ENCODE measurements around the gene NEUROG3.
A peak's percentile ranks its signal among the peaks of the same experiment; 100 is the strongest.

The NEUROG3 gene

DNA sequence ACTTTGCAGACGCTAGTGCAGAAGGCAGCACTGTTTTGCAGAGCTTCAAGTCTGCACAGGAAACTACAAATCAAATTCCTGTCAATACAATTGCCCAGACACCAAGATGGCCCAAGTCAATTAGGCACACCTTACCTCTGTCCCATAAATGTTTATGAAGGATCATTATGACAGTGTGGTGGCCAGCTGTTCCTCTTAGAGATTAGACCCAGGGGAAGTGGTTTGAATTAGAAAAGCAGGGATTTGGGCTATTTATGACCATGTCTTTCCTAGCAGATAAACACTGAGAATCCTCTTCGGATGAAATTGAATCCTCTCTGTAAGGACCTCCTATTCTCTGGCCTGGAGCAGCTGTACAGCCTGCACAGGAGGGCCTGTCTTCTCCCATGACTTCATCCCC, 9.9 kb upstream of the NEUROG3 start:
- H3K4me3 ChIP-seq (ENCODE audit: low read depth, low read length) = no peak overlapping the region
- no peaks in the 10 kb centered on the region for H3K9me3 ChIP-seq (ENCODE audit: control insufficient read depth, insufficient read depth, low read length)
- no peak overlapping the region for H3K9ac ChIP-seq (ENCODE audit: low read depth, low read length)
- peaks cover 89% of the 10 kb centered on the region for H3K27me3 ChIP-seq (ENCODE audit: control insufficient read depth, insufficient read depth, low read length)
- no peak overlapping the region for H3K27ac ChIP-seq (ENCODE audit: low read depth, low read length)
- H3K4me1 ChIP-seq (ENCODE audit: control insufficient read depth, insufficient read depth, low read length) = peaks cover 11% of the 10 kb centered on the region
- H3K36me3 ChIP-seq (ENCODE audit: control insufficient read depth, insufficient read depth, low read length) = no peaks in the 10 kb centered on the region

DNA sequence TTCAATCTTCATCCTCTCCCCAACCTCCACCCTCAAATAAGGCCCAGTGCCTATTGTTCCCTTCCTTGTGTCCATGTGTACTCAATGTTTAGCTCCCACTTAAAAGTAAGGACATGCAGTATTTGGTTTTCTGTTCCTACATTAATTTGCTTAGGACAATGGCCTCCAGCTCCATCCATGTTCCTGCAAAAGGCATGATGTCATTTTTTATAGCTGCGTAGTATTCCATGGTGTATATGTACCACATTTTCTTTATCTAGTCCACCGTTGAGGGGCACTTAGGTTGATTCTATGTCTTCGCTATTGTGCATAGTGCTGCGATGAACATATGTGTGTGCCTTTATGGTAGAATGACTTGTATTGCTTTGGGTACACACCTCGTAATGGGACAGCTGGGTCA, 7.2 kb upstream of the NEUROG3 start:
- no peaks in the 10 kb centered on the region for H3K9me3 ChIP-seq (ENCODE audit: control insufficient read depth, insufficient read depth, low read length)
- no peak overlapping the region for H3K4me3 ChIP-seq (ENCODE audit: low read depth, low read length)
- peaks cover 99% of the 10 kb centered on the region for H3K27me3 ChIP-seq (ENCODE audit: control insufficient read depth, insufficient read depth, low read length)
- H3K27ac ChIP-seq (ENCODE audit: low read depth, low read length) = no peak overlapping the region
- H3K9ac ChIP-seq (ENCODE audit: low read depth, low read length) = no peak overlapping the region
- H3K4me1 ChIP-seq (ENCODE audit: control insufficient read depth, insufficient read depth, low read length) = peaks cover 32% of the 10 kb centered on the region
- H3K36me3 ChIP-seq (ENCODE audit: control insufficient read depth, insufficient read depth, low read length) = no peaks in the 10 kb centered on the region

DNA sequence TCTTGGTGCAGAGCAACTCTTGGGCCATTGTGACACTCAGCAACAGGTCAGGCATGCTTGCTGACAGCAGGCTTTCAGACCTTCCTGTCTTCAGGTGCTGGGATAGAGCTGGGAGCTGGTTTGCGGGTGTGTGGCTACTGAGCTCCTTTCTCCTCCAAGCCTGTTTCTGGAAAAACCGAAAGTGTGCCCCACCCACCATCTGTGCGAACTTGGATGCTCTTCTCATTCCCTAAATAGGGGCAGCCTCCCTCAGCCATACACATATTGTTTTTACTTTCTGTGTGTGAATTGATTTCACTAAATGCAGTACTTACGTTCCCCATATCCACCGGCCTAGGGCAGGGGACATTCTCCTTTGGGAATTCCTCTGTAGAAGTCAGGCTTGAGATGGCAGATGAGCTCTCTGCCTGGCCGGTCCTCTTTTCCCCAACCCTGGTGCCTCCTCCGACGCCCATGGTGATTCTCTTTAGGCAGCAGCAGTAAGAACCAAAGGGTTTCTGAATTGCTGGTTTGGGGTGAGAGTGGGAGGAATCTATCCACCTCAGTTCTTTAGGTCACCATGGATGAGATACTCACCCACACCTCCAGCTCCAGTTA, 6.3 kb upstream of the NEUROG3 start:
- Histone ChIP-seq H3K27ac (ENCODE audit: low read depth, low read length) (no peak overlapping the region), H3K9me3 (ENCODE audit: control insufficient read depth, insufficient read depth, low read length) (no peaks in the 10 kb centered on the region), H3K4me1 (ENCODE audit: control insufficient read depth, insufficient read depth, low read length) (peaks cover 39% of the 10 kb centered on the region), H3K36me3 (ENCODE audit: control insufficient read depth, insufficient read depth, low read length) (no peaks in the 10 kb centered on the region), H3K27me3 (ENCODE audit: control insufficient read depth, insufficient read depth, low read length) (peaks cover 99% of the 10 kb centered on the region), H3K9ac (ENCODE audit: low read depth, low read length) (no peak overlapping the region), H3K4me3 (ENCODE audit: low read depth, low read length) (no peak overlapping the region)

DNA sequence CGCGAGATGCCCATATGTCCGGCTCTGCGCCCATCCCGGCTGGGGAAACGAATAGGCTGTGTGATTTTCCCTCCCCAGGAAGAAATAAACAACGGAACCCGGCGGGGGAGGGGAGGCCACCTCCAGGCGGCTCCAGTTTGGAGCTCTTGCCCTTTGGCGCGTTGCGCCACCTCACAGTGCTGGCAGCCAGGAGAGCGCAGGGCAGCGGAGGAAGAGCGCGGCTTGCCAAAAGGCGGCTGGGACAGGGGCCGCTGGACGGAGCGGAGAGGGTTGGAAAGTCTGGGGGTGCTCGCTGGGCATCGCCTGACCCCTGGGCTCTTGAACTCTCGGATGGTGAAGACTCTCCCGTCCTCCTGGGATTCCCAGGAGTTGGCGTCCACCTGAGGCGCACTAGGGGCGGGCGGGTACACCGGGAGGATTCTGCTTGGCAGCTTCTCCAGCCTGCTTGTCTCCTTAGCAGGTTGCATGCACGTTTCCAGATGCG, 5.3 kb upstream of the NEUROG3 start:
- H3K4me3 ChIP-seq (ENCODE audit: low read depth, low read length) = peak overlapping the region; percentile 54
- peaks cover 99% of the 10 kb centered on the region for H3K27me3 ChIP-seq (ENCODE audit: control insufficient read depth, insufficient read depth, low read length)
- peaks cover 49% of the 10 kb centered on the region for H3K4me1 ChIP-seq (ENCODE audit: control insufficient read depth, insufficient read depth, low read length)
- no peak overlapping the region for H3K9ac ChIP-seq (ENCODE audit: low read depth, low read length)
- no peak overlapping the region for H3K27ac ChIP-seq (ENCODE audit: low read depth, low read length)
- no peaks in the 10 kb centered on the region for H3K9me3 ChIP-seq (ENCODE audit: control insufficient read depth, insufficient read depth, low read length)
- H3K36me3 ChIP-seq (ENCODE audit: control insufficient read depth, insufficient read depth, low read length) = no peaks in the 10 kb centered on the region

DNA sequence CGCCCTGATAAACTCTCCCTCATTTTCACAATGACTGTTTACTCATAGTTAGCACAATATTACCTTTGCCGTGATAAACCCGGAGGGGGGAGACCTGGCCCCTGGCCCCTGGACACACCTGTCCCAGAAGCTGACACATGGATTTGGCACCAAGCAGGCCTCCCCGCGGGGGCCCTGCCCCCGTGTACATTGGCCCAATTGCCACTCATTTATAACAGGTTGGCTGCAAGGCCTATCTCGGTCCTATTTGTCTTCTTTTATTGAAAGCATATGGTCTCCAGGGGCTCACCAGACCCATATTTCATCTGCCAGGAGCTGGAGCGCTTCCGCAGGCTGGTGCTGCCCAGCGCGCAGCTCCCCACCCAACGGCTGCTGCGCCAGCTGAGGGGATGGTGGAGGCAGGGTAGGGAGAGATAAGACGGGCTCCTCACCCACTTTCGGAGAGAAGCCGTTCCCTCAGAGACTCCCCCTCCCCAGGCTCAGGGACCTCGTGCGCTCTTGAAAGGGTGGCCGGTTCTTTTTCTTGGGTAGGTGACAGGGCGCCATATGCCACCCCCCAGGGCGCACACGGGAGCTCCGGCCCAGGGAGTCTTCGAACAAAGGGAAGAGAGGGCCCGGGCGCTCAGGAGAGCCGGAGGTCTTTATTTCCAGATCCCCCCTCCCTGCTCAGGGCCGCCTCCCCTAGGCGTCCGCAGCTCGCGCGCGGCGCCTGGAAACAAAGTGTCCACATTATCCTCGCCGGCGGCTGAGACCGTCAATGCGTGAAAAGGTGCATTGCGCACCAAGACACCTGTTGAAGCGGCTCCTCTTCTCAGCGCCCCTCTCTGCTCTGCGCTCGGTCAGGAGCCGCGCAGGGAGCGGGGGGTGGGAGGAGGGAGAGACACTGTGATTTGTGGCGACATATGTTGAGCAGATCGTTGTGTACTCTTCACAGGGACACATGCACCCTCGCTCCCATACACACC, 4.3 kb upstream of the NEUROG3 start:
- Histone ChIP-seq H3K27me3 (ENCODE audit: control insufficient read depth, insufficient read depth, low read length) (peaks cover 99% of the 10 kb centered on the region), H3K36me3 (ENCODE audit: control insufficient read depth, insufficient read depth, low read length) (no peaks in the 10 kb centered on the region), H3K9me3 (ENCODE audit: control insufficient read depth, insufficient read depth, low read length) (no peaks in the 10 kb centered on the region), H3K4me1 (ENCODE audit: control insufficient read depth, insufficient read depth, low read length) (peaks cover 56% of the 10 kb centered on the region), H3K27ac (ENCODE audit: low read depth, low read length) (no peak overlapping the region), H3K4me3 (ENCODE audit: low read depth, low read length) (peak overlapping the region; percentile 54), H3K9ac (ENCODE audit: low read depth, low read length) (no peak overlapping the region)

DNA sequence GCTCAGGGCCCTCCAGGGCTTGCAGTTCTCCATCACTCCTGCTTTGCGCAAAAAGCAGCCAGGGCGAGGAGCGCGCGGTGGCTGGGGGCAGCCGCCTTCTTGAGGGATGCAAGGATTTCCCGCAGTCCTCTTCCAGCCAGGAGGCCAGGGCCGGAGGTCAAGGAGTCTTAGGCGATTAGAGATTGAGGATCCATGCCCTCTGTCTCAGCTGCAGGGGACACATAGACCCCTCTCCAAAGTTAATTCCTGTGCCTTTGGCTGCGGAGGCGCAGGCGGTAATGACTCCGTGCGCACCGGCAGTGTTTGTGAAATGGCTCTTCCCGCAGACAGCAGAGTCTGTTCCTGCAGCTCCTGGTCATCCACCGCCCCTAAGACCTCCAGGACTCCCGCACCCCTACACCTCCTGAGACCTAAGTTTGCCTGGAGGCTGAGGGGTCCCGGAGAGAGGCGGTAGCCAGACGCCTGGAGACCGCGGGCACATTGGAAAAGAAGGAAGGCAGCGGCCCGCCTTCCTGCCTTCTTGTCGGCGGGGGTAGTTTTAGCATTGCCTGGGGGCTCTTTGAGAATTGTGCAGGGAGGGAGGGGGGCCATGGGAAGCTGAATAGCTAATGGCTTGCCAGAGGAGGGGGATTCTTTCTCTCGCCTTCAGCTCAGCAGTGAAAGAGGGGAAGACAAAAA, 3.3 kb upstream of the NEUROG3 start:
- no peak overlapping the region for H3K27ac ChIP-seq (ENCODE audit: low read depth, low read length)
- peaks cover 62% of the 10 kb centered on the region for H3K4me1 ChIP-seq (ENCODE audit: control insufficient read depth, insufficient read depth, low read length)
- H3K9me3 ChIP-seq (ENCODE audit: control insufficient read depth, insufficient read depth, low read length) = no peaks in the 10 kb centered on the region
- H3K9ac ChIP-seq (ENCODE audit: low read depth, low read length) = no peak overlapping the region
- no peaks in the 10 kb centered on the region for H3K36me3 ChIP-seq (ENCODE audit: control insufficient read depth, insufficient read depth, low read length)
- H3K4me3 ChIP-seq (ENCODE audit: low read depth, low read length) = peak overlapping the region; percentile 36; the same call in 1 of the 2 replicates
- H3K27me3 ChIP-seq (ENCODE audit: control insufficient read depth, insufficient read depth, low read length) = peaks cover 100% of the 10 kb centered on the region

DNA sequence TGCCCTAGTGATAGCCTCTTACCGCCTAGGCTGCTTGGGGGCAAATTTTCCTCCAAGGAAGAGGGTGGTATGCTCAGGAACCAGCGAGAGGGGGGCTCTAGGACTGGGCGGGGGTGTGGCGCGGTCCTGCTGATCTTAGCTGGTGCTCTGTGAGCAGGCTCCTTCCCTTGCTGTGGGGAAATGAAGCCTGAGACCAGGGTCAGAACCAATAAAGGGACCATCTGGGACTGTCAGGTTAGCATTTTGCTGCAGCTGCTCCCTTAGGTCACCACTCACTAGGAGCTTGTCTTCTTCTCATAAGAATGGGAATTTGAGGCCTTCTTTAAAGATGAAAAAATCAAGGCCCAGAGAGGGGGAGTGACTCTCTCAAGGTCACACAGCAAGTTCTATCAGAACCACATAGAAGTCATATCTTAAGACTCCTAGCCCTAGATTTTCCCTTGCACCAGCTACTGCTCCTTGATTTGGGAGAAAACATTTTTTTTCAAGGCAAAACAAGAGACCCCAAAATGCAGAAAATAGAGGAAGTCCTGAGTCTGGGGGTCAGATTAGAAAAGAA, 2.0 kb upstream of the NEUROG3 start:
- Histone ChIP-seq H3K9ac (ENCODE audit: low read depth, low read length) (no peak overlapping the region), H3K27me3 (ENCODE audit: control insufficient read depth, insufficient read depth, low read length) (peaks cover 100% of the 10 kb centered on the region), H3K4me3 (ENCODE audit: low read depth, low read length) (peak overlapping the region; percentile 52), H3K4me1 (ENCODE audit: control insufficient read depth, insufficient read depth, low read length) (peaks cover 74% of the 10 kb centered on the region), H3K27ac (ENCODE audit: low read depth, low read length) (no peak overlapping the region), H3K9me3 (ENCODE audit: control insufficient read depth, insufficient read depth, low read length) (no peaks in the 10 kb centered on the region), H3K36me3 (ENCODE audit: control insufficient read depth, insufficient read depth, low read length) (no peaks in the 10 kb centered on the region)

DNA sequence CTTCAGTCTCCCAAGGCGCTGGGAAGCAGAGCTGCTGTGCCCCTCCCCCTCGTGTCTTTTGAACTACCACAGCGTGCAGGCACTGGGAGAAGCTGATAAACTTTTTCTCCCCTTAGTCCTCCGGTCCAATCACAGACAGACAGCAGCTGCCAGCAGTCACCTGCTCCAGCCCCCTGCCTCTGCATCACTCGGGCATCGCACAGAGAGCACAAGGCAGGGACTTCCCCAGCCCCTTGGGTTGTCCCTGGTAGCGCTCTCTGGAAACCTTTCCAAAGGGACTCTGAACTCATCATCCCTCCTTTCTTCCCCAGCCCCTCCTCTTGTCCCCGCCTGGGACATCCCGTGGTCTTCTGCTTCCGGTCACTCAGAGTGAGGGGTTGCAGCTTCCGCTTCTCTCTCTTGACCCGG, 1.4 kb upstream of the NEUROG3 start:
- H3K9me3 ChIP-seq (ENCODE audit: control insufficient read depth, insufficient read depth, low read length) = no peaks in the 10 kb centered on the region
- no peak overlapping the region for H3K9ac ChIP-seq (ENCODE audit: low read depth, low read length)
- H3K4me1 ChIP-seq (ENCODE audit: control insufficient read depth, insufficient read depth, low read length) = peaks cover 80% of the 10 kb centered on the region
- no peaks in the 10 kb centered on the region for H3K36me3 ChIP-seq (ENCODE audit: control insufficient read depth, insufficient read depth, low read length)
- H3K27ac ChIP-seq (ENCODE audit: low read depth, low read length) = no peak overlapping the region
- peak overlapping the region; percentile 52 for H3K4me3 ChIP-seq (ENCODE audit: low read depth, low read length)
- peaks cover 100% of the 10 kb centered on the region for H3K27me3 ChIP-seq (ENCODE audit: control insufficient read depth, insufficient read depth, low read length)

DNA sequence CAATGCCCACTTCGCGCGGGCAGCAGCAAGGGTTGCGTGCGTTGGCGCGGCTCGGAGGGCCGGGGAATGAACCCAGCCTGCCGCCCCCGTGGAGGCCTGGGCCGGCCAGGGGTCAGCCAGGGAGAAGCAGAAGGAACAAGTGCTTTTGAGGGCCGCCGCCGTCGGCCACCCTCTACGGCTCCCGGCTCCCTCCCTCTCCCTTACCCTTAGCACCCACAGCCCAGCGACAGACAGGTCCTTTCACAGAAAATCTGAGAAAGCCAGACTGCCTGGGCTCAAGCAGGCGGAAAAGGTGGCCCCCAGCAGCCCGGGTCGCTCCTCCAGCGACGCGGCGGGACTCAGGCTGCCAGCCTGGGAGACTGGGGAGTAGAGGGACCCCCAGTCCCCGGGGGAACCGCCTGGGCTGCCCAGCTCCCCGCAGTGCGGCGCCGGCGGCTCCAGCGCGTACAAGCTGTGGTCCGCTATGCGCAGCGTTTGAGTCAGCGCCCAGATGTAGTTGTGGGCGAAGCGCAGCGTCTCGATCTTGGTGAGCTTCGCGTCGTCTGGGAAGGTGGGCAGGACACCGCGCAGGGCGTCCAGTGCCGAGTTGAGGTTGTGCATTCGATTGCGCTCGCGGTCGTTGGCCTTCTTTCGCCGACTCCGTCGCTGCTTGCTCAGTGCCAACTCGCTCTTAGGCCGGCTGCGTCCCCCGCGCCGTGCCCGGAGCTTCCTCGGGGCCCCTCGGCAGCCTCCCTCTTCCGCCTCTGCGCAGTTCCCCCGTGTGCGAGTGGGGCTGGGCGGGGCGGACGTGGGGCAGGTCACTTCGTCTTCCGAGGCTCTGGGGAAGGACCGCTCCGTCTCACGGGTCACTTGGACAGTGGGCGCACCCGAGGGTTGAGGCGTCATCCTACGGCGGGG, 815 bp downstream of the NEUROG3 start:
- Histone ChIP-seq H3K27me3 (ENCODE audit: control insufficient read depth, insufficient read depth, low read length) (peaks cover 99% of the 10 kb centered on the region), H3K4me3 (ENCODE audit: low read depth, low read length) (peak overlapping the region; percentile 57), H3K36me3 (ENCODE audit: control insufficient read depth, insufficient read depth, low read length) (no peaks in the 10 kb centered on the region), H3K9me3 (ENCODE audit: control insufficient read depth, insufficient read depth, low read length) (no peaks in the 10 kb centered on the region), H3K9ac (ENCODE audit: low read depth, low read length) (no peak overlapping the region), H3K27ac (ENCODE audit: low read depth, low read length) (no peak overlapping the region), H3K4me1 (ENCODE audit: control insufficient read depth, insufficient read depth, low read length) (peaks cover 81% of the 10 kb centered on the region)

DNA sequence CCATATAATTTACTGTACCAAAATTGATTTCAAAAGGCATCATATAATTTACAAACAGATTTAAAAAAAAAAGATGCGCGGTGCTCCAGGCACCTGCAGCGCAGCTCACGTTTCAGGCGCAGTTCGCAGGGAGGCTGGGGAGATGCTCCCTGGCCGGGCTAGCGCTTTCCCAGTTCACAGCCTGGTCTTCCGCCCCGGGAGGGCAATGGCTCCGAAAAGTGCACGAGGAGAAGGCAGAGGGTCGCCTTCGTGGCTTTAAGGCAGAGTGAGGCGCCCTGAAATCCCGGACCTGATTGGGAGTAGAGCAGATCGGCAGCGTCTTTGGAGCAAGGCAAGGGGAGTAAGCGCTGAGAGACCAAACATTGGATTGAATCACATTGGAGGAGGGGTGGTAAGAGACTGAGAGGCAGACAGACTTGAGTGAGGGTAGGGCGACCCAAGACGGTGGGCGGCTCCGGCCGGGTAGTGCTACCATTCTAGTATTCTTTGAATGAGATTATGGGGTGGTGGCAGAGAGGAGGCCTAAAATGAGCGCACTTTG, 1.5 kb downstream of the NEUROG3 start:
- Histone ChIP-seq H3K9ac (ENCODE audit: low read depth, low read length) (no peak overlapping the region), H3K4me3 (ENCODE audit: low read depth, low read length) (peak overlapping the region; percentile 57), H3K36me3 (ENCODE audit: control insufficient read depth, insufficient read depth, low read length) (no peaks in the 10 kb centered on the region), H3K27ac (ENCODE audit: low read depth, low read length) (no peak overlapping the region), H3K9me3 (ENCODE audit: control insufficient read depth, insufficient read depth, low read length) (no peaks in the 10 kb centered on the region), H3K27me3 (ENCODE audit: control insufficient read depth, insufficient read depth, low read length) (peaks cover 99% of the 10 kb centered on the region), H3K4me1 (ENCODE audit: control insufficient read depth, insufficient read depth, low read length) (peaks cover 74% of the 10 kb centered on the region)
